ENCODE measurements around the gene CNTNAP2.

Gene CNTNAP2

GRCh38 chr7:147199868-147200267 lies 1083.3 kb downstream of the CNTNAP2 start:
- no peak for TF ChIP-seq CTCF (IDR thresholded peaks at IDR 0.05; ENCODE audit: extremely low read depth, missing control alignments)
- no peak for DNase-seq (ENCODE audit: low spot score)

GRCh38 chr7:147207988-147208387 lies 1091.4 kb downstream of the CNTNAP2 start:
- no peak for TF ChIP-seq CTCF (IDR thresholded peaks at IDR 0.05; ENCODE audit: extremely low read depth, missing control alignments)
- no peak for DNase-seq (ENCODE audit: low spot score)

GRCh38 chr7:147231275-147231674 lies 1114.7 kb downstream of the CNTNAP2 start:
- no peak for TF ChIP-seq CTCF (IDR thresholded peaks at IDR 0.05; ENCODE audit: extremely low read depth, missing control alignments)
- DNase-seq (ENCODE audit: low spot score): no peak

GRCh38 chr7:147235645-147236382 lies 1119.2 kb downstream of the CNTNAP2 start:
- no peak for DNase-seq (ENCODE audit: low spot score)
- no peak for TF ChIP-seq CTCF (IDR thresholded peaks at IDR 0.05; ENCODE audit: extremely low read depth, missing control alignments)

GRCh38 chr7:147240468-147240867 lies 1123.9 kb downstream of the CNTNAP2 start:
- TF ChIP-seq CTCF (IDR thresholded peaks at IDR 0.05; ENCODE audit: extremely low read depth, missing control alignments): no peak
- no peak for DNase-seq (ENCODE audit: low spot score)

- peak; percentile 35 for DNase-seq (ENCODE audit: low spot score)
These were observed 1128.7 kb downstream of the CNTNAP2 start for GRCh38 chr7:147245274-147245673.

GRCh38 chr7:147249956-147250355 lies 1133.4 kb downstream of the CNTNAP2 start:
- no peak for DNase-seq (ENCODE audit: low spot score)
- TF ChIP-seq CTCF (IDR thresholded peaks at IDR 0.05; ENCODE audit: extremely low read depth, missing control alignments): no peak

More at GRCh38 chr7:147245274-147245673, 1128.7 kb downstream of the CNTNAP2 start:
- TF ChIP-seq CTCF (IDR thresholded peaks at IDR 0.05; ENCODE audit: extremely low read depth, missing control alignments): peak; percentile 48
